Measurements from ENCODE around the gene PAPPA.

Gene PAPPA

GRCh38 chr9:116153765-116154333 lies at the start of gene PAPPA:
Gene PAPPA, plus strand, starts transcription at chr9:116153791. Its CDS starts 382 bp downstream, at chr9:116154173.
- H3K27ac ChIP-seq = no peak within 1 kb of the TSS
- no peak within 1 kb of the TSS for H3K4me3 ChIP-seq (ENCODE audit: low read depth in 1 of 2, low read length in 1 of 2)
- TF ChIP-seq CTCF (IDR thresholded peaks at IDR 0.05) = no peak

GRCh38 chr9:116103976-116104820 lies 49.4 kb upstream of the PAPPA start:
- H3K4me3 ChIP-seq (ENCODE audit: low read depth in 1 of 2, low read length in 1 of 2) = no peak overlapping the region
- H3K4me1 ChIP-seq (ENCODE audit: control insufficient read depth in 1 of 2, insufficient read depth in 1 of 2, low read depth in 1 of 2, low read length in 1 of 2) = no peaks in the 10 kb centered on the region
- no peak for TF ChIP-seq CTCF (IDR thresholded peaks at IDR 0.05)
- H3K27ac ChIP-seq = no peak overlapping the region
- H3K27me3 ChIP-seq = no peaks in the 10 kb centered on the region
- H3K9me3 ChIP-seq = no peaks in the 10 kb centered on the region
- no peaks in the 10 kb centered on the region for H3K36me3 ChIP-seq

More at GRCh38 chr9:116153765-116154333, at the start of gene PAPPA:
- Histone ChIP-seq H3K36me3 (no peaks in the 10 kb centered on the region), H3K9me3 (no peaks in the 10 kb centered on the region), H3K27me3 (peaks cover 99% of the 10 kb centered on the region), H3K4me1 (ENCODE audit: control insufficient read depth in 1 of 2, insufficient read depth in 1 of 2, low read depth in 1 of 2, low read length in 1 of 2) (no peaks in the 10 kb centered on the region)

GRCh38 chr9:116112236-116112635 lies 41.4 kb upstream of the PAPPA start:
- no peak for TF ChIP-seq CTCF (IDR thresholded peaks at IDR 0.05)
- no peaks in the 10 kb centered on the region for H3K9me3 ChIP-seq
- no peak overlapping the region for H3K27ac ChIP-seq
- no peaks in the 10 kb centered on the region for H3K27me3 ChIP-seq
- H3K36me3 ChIP-seq = no peaks in the 10 kb centered on the region
- H3K4me1 ChIP-seq (ENCODE audit: control insufficient read depth in 1 of 2, insufficient read depth in 1 of 2, low read depth in 1 of 2, low read length in 1 of 2) = no peaks in the 10 kb centered on the region
- no peak overlapping the region for H3K4me3 ChIP-seq (ENCODE audit: low read depth in 1 of 2, low read length in 1 of 2)

- no peak for TF ChIP-seq CTCF (IDR thresholded peaks at IDR 0.05)
- no peaks in the 10 kb centered on the region for H3K9me3 ChIP-seq
- no peaks in the 10 kb centered on the region for H3K36me3 ChIP-seq
- no peak overlapping the region for H3K27ac ChIP-seq
- H3K4me1 ChIP-seq (ENCODE audit: control insufficient read depth in 1 of 2, insufficient read depth in 1 of 2, low read depth in 1 of 2, low read length in 1 of 2) = no peaks in the 10 kb centered on the region
- no peaks in the 10 kb centered on the region for H3K27me3 ChIP-seq
- H3K4me3 ChIP-seq (ENCODE audit: low read depth in 1 of 2, low read length in 1 of 2) = no peak overlapping the region
These were observed 37.7 kb upstream of the PAPPA start for GRCh38 chr9:116115761-116116353.

GRCh38 chr9:116116393-116116792 lies 37.2 kb upstream of the PAPPA start:
- Histone ChIP-seq H3K27ac (no peak overlapping the region), H3K36me3 (no peaks in the 10 kb centered on the region), H3K4me1 (ENCODE audit: control insufficient read depth in 1 of 2, insufficient read depth in 1 of 2, low read depth in 1 of 2, low read length in 1 of 2) (no peaks in the 10 kb centered on the region), H3K4me3 (ENCODE audit: low read depth in 1 of 2, low read length in 1 of 2) (no peak overlapping the region), H3K27me3 (no peaks in the 10 kb centered on the region), H3K9me3 (no peaks in the 10 kb centered on the region)
- TF ChIP-seq CTCF (IDR thresholded peaks at IDR 0.05) = no peak

Data from neutrophil (primary cell).